GM20000 (cell line): ENCODE measurements around the gene SPTSSA.

ENCODE experiments used
- DNase-seq: peaks from one replicate; pipeline ENCODE4 v3.0.0; 2012; ENCODE audit warnings: low spot score
- CTCF ChIP-seq: IDR thresholded peaks from 2 replicates; pipeline ENCODE4 v1.5.1; 2012; ENCODE audit warnings: mild to moderate bottlenecking, control low read depth; ENCODE audit errors: extremely low read depth, missing control alignments

The SPTSSA gene

GRCh38 chr14:34465069-34465859 is 3.2 kb upstream of the SPTSSA start:
- TF ChIP-seq CTCF, result no peak
- DNase-seq, result no peak

GRCh38 chr14:34463598-34463961 is 1.5 kb upstream of the SPTSSA start:
- DNase-seq, result no peak
- no peak for TF ChIP-seq CTCF

GRCh38 chr14:34461334-34462131 is 507 bp downstream of the SPTSSA start:
- TF ChIP-seq CTCF, result no peak
- DNase-seq, result no peak

GRCh38 chr14:34460841-34461240 is 1.2 kb downstream of the SPTSSA start:
- DNase-seq, result no peak
- no peak for TF ChIP-seq CTCF

DNA sequence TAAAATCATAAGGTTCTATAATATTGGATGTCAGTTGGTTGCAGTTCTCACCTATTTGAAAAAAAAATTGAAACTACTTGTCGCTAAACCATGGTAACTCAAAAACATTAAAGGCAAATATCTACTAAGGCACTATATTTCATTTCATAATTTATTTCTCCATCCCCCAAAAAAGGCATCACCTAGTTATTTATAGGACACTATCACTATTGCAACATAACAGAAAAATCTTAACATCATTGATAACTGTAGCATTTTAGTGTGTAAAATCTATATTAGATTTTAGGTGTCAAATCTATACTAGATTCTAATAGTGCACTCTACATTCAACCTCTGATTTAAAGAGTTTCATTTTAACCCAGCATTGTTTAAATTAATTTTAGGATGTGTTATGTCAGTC is 1.7 kb downstream of the SPTSSA start:
- no peak for DNase-seq
- TF ChIP-seq CTCF, result no peak

DNA sequence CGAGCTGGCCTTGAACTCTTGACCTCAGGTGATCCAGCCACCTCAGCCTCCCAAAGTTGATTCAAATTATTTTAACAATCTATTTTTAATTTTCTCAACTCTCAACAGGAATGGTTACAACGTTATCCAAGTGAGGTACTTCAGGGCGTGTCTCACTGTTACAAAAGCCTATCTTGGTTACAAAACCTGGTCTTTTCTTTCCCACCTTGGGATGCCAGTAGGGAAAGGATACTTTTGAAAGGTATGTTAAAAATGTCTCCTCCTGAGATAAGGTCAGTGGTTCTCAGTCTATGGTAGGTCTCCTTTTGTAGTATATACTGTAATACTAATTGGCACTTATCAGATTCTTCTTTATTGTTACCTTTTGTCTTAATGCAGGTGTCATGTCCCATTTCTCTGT is 4.9 kb downstream of the SPTSSA start:
- no peak for DNase-seq
- TF ChIP-seq CTCF, result no peak

DNA sequence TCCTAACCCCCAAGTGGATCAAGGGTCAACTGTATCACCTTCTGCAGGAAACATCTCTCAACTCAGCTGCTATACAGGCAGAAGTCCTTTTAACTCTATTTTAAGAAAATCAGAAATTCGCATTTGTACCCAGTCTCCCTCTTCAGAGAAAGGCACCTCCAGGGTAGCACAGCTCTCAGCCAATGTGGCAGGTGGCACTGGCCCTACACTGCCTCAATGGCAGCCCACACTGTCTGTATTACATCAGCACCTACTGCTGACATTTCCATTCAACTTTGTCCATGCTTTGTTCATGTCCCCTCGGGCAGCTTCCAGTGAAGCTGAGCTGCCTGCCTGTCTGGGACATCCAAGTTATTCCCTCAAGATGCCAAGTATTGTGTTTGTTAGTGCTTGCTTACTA is 8.8 kb downstream of the SPTSSA start:
- no peak for TF ChIP-seq CTCF
- DNase-seq, result no peak
